Fibroblast of lung (primary cell): ENCODE results near the gene SPTBN1.

ENCODE experiments used
- CTCF ChIP-seq, 2 donors: IDR thresholded peaks in 1 of 2; conservative IDR thresholded peaks in 1 of 2; 1 replicate in 1 of 2; 2 replicates in 1 of 2; pipeline ENCODE4 v1.5.1; 2011 to 2012; ENCODE audit warnings: low read length in 2 of 2, control low read depth in 1 of 2, inconsistent platforms in 1 of 2, low read depth in 1 of 2, mild to moderate bottlenecking in 1 of 2
- EZH2 ChIP-seq: IDR thresholded peaks from 2 replicates; pipeline ENCODE4 v1.5.1; 2012; ENCODE audit warnings: low read length, control low read depth, mild to moderate bottlenecking; ENCODE audit errors: missing control alignments

GRCh38 chr2:54614819-54615218 lies 158.7 kb downstream of the SPTBN1 start:
- TF ChIP-seq CTCF (conservative IDR thresholded peaks at IDR 0.05 in 1 of 2, IDR thresholded peaks at IDR 0.05 in 1 of 2; ENCODE audit: low read depth in 1 of 2, low read length in 2 of 2) = no peak
- no peak for TF ChIP-seq EZH2
